ENCODE data around the gene CREBL2. TPM values are rescaled to one million over a fixed set of nuclear protein-coding genes. Genes with fewer than 3 reads are reported as not detected.
"Not testable (repeated sequence)": the region's sequence is repeated elsewhere in the genome, so short reads cannot be mapped to it uniquely, and the experiment has no call there.

The CREBL2 gene
- polyA plus RNA-seq, 4 donors: 36.0 to 42.3 (median 39.0) TPM

DNA sequence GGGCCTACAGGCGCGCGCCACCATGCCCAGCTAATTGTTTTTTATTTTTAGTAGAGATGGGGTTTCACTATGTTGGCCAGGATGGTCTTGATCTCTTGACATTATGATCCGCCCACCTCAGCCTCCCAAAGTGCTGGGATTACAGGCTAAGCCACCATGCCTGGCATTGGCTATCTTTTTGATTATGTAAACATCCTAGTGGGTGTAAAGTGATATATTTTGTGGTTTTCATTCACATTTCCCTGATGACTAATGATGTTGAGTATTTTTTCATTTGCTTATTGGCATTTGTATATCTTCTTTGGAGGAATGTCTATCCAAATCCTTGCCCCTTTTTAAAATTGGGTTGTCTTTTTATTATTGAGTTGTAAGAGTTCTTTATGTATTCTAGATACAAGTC, 16.3 kb downstream of the CREBL2 start:
- no peak for DNase-seq (ENCODE audit: low read depth in 4 of 4, low spot score in 3 of 4)

DNA sequence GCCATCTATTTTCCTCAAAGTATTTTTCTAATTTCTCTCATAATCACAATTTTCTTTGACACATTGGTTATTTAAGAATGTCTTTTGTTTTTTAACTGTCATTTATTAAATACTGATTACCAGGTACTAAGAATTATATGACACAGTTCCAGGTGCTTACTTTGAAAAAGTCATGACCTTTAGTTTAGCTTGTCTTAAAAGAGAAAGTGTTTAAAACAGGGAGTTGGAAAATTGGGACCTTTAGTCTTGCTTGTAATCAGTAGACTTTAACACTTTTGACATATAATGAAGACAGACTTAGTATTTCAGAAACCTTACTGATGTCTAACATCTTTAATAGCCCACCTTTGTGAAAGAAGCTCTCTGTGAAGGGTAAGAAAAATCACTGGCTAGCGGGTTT, 19.2 kb downstream of the CREBL2 start:
- DNase-seq (ENCODE audit: low read depth in 4 of 4, low spot score in 3 of 4): no peak

DNA sequence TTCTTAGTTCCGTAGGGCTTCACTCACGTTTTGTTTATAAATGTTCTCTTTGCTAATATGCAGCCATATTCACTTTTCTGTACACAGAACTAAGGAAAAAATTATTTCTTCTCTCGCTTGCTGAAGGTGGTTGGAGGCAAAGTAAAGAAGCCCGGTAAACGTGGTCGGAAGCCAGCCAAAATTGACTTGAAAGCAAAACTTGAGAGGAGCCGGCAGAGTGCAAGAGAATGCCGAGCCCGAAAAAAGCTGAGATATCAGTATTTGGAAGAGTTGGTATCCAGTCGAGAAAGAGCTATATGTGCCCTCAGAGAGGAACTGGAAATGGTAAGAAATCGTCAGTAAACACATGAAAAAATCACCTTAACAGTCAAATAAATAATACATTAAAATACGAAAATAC, 24.0 kb downstream of the CREBL2 start:
- no peak for DNase-seq (ENCODE audit: low read depth in 4 of 4, low spot score in 3 of 4)

DNA sequence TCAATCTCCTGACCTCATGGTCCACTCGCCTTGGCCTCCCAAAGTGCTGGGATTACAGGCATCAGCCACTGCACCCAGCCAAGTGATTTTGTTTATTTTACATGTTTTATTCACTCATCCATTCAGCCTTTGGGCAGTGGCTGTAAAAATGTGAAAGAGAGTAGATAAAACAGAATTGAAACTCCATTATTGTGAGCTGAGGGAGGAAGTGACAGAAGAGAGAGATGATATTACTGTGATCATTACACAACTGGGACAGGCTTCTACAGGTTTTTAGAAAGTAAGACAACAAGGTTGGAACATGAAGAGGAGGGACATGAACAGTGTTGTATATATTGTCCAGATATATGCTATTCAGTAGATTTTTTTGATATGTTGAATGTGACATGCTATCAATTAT, 25.0 kb downstream of the CREBL2 start:
- DNase-seq (ENCODE audit: low read depth in 4 of 4, low spot score in 3 of 4): no peak

DNA sequence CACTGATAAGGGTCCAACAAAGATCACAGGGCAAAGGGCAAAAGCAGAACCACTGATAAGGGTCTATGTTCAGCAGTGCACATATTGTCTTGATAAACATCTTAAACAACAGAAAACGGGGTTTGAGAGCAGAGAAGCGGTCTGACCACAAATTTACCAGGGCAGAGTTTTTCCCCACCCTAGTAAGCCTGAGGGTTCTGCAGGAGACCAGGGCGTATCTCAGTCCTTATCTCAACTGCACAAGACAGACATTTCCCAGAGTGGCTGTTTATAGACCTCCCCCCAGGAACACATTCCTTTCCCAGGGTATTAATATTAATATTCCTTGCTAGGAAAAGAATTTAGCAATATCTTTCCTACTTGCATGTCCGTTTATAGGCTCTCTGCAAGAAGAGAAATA, 28.3 kb downstream of the CREBL2 start:
- DNase-seq (ENCODE audit: low read depth in 4 of 4, low spot score in 3 of 4): not testable (repeated sequence)

DNA sequence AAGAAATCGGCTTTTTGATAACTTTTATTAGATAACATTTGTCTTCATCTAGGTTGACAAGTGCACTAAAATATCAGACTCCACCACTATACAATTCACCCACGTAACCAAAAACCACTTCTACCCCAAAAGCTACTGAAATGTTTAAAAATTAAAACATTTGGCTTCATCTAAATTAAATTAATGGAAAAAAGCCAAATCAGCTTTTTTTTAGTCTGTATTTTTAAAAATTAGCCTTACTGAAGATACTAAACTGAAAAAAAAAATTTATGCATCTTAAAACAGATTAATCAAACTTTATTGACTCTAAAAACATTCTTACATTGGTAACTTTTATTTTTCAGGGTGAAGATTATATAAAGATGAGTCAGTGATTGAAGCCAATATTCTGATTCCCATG, 30.0 kb downstream of the CREBL2 start:
- DNase-seq (ENCODE audit: low read depth in 4 of 4, low spot score in 3 of 4): no peak

DNA sequence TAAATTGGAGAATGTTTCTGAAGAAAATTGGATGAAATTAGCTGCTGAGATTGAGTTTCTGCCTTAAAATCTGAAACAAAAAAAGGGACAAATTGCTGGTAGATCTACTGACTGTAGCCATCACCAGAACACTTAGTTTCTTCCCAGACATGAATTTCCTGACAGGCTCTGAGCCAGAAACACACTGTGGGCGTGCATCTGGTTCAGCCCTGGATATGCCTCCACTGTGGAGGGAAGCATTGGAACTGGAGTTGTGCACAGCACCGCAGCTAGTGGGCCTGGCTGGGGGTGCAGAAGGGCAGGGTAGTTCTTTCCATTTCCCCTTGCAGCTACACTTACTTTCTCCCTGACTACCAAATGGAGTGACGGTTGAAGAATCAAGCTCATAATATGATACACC, 31.2 kb downstream of the CREBL2 start:
- no peak for DNase-seq (ENCODE audit: low read depth in 4 of 4, low spot score in 3 of 4)

DNA sequence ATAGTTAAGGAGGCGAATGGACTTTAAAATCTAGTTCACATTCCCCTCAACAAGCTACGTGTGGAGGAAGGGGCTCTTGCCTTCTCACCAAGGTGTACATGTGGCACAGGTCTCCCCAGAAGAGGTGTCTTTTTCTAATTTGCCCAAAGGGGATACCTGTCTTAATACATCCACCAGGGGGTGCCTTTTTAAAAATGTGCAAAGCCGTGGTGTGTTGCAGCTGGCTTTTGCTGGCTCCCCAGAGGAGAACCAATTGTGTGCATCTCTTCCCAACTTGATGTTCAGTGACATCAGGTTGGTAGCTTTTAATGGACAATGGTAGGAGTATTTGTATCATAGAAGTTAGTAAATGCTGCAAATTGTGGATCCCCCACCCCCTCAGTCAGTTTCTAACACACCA, 33.8 kb downstream of the CREBL2 start:
- no peak for DNase-seq (ENCODE audit: low read depth in 4 of 4, low spot score in 3 of 4)

DNA sequence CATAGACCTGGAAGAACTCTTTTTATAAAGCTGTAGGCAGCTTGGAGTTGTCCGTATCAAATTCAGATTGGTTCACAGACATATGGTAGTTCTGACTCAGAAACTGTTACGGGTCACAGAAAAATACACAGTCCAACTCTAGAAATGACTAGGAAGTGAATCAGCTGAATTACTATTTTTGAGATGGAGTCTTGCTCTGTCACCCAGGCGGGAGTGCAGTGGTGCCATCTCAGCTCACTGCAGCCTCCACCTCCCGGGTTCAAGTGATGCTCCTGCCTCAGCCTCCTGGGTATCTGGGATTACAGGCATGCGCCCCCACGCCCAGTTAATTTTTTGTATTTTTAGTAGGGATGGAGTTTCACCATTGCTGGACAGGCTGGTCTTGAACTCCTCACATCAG, 34.3 kb downstream of the CREBL2 start:
- not testable (repeated sequence) for DNase-seq (ENCODE audit: low read depth in 4 of 4, low spot score in 3 of 4)

DNA sequence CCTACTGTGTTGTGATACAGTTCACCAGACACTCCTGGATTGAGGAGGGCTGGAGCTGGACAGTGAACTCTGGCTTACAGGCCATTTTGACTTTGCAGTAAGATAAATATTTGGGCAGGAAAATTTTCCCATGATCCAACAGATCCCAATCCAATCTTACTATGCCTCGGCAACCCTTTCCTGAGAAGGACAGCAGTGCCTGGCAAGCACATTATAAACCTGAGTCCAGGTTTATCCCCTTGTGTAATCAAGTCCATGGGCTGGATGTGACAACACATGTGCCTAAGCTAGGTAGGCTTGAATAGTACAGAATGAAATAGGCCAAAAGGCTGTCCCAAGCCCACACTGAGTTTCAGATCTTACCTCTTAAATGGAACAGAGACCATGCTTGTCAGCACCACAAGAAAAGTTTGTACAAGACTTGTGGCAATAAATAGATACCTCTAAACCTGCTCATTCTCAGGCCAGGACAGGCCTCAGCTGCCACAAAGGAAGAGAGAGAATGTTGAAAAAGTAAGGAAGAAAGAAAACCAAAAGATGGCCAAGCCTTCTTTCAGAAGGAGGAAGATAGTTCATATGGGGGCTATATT, 34.9 kb downstream of the CREBL2 start:
- no peak for DNase-seq (ENCODE audit: low read depth in 4 of 4, low spot score in 3 of 4)

DNA sequence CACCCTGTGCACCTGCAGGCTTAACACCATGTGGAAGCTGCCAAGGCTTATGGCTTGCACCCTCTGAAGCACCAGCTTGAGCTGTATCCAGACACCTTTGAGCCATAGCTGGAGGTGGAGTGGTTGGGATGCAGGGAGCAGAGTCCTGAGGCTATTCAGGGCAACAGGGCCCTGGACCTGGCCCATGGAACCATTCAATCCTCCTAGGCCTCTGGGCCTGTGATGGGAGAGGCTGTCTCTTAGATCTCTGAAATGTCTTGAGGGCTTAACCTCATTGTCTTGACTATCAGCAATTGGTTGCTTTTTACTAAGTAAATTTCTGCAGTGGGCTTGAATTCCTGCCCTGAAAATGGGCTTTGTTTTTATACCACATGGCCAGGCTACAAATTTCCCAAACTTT, 36.6 kb downstream of the CREBL2 start:
- no peak for DNase-seq (ENCODE audit: low read depth in 4 of 4, low spot score in 3 of 4)

DNA sequence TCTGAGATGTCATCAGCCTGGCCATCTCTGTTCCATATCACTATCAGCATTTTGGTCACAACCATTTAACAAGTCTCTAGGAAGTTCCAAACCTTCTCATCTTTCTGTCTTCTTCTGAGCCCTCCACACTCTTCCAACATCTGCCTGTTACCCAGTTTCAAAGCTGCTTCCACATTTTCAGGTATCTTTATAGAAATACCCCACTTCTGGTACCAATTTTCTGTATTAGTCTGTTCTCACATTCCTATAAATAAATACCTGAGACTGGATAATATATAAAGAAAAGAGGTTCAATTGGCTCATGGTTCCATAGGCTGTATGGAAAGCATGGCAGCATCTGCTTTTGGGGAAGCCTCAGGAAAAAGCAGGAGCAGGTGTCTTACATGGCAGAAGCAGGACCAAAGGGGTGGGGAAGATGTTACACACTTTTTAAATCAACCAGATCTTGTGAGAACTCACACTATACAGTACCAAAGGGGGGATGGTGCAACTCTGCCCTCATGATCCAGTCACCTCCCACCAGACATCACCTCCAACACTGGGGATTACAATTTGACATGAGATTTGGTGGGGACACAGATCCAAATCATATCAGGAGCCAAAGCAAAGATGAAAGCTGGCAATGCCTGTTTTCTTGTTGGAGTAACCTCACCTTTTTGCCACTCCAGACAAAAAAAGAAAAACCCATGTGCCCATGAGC, 37.4 kb downstream of the CREBL2 start:
- no peak for DNase-seq (ENCODE audit: low read depth in 4 of 4, low spot score in 3 of 4)

DNA sequence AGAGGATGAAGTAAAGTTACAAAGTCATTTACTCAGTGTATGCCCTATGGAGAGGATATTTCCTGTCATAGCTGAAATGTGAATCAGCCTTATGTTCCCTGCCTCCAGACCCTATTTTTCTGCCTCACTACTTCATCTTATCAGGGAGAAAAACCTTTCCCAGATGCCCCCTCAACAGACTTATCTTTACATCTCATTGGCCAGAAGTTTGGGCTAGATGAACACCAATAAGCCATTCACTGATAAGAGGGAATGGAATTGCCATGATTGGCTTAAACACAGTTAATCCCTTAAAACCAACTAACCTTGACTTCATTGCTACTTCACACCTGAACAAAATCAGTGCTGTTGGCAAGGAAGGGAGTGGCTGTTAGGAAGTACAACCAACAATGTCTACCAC, 40.1 kb downstream of the CREBL2 start:
- DNase-seq (ENCODE audit: low read depth in 4 of 4, low spot score in 3 of 4): no peak

DNA sequence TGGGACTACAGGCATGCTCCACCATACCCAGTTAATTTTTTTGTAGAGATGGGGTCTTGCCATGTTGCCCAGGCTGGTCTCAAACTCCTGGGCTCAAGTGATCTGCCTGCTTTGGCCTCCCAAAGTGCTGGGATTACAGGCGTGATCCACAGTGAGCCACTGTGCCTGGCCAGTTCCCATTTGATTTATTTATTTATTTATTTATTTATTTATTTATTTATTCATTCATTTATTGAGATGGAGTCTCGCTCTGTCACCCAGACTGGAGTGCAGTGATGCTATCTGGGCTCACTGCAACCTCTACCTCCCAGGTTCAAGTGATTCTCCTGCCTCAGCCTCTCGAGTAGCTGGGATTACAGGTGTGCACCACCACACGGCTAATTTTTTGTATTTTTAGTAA, 41.0 kb downstream of the CREBL2 start:
- not testable (repeated sequence) for DNase-seq (ENCODE audit: low read depth in 4 of 4, low spot score in 3 of 4)

DNA sequence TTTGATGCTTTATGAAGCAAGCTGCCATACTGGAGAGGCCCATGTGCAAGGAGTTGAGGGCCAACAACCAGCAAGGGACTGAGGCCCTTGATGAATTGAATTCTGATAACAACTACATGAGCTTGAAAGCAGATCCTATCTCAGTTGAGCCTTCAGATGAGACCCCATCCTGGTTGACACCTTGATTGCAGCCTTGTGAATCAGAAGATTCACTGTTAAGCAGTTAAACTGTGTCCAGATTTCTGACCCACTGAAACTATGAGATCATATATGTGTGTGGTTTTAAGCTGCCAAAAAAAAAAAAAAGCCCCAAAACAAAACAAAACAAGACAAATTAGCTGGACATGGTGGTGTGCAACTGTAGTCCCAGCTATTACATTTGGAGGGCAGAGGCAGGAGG, 42.2 kb downstream of the CREBL2 start:
- no peak for DNase-seq (ENCODE audit: low read depth in 4 of 4, low spot score in 3 of 4)

DNA sequence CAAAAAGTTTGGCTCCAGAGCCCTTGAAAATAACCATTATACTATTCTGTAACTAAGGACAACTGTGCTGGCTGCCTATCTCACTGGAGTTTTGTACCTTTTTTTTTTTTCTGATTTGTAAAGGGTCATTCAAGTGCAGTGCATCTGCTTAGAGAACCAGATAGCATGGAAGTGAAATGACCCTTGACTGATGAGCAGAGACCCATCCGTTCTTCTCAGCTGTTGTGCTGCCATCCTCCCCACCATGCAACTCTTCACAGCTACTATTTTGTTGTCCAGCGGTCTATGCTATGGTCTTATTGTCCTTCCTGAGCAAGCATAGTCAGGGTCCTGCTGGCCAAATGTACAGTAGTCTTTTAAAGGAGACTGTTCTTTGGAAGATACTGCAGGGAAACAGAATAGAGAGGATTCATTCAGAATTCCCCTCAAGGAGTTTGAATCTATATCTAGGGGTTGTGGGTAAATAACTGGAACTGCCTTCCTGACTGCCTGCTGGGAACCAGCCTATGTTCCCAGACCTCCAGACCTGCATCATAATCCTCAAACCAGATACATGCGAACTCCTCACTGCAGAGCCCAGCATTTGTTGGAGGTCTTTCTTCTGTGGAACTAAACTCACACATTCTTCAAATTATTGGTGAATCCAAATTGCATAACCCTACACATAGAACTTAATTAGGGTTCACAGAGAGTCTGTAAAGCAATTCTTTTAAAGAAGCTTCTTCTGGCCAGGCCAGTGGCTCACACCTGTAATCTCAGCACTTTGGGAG, 43.2 kb downstream of the CREBL2 start:
- DNase-seq (ENCODE audit: low read depth in 4 of 4, low spot score in 3 of 4): no peak

DNA sequence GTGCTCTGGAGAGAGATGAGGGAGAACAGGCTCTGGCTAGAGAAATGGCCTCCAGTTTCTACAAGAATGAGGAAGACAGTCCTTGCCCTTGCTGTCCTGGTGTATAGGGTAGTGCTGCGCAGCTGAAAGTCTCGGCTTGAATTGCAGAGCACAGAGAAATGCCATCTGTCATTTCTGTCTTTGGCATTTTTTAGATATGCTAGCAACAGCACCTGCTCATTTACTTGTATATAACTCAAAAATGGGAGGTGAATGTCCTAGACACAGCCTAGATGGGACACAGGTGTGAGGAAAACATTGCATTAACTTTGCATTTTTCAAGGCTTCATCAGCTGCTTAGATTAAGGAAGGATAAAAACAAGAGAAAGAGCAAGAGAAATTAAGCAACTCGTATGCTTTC, 48.5 kb downstream of the CREBL2 start:
- DNase-seq (ENCODE audit: low read depth in 4 of 4, low spot score in 3 of 4): no peak

DNA sequence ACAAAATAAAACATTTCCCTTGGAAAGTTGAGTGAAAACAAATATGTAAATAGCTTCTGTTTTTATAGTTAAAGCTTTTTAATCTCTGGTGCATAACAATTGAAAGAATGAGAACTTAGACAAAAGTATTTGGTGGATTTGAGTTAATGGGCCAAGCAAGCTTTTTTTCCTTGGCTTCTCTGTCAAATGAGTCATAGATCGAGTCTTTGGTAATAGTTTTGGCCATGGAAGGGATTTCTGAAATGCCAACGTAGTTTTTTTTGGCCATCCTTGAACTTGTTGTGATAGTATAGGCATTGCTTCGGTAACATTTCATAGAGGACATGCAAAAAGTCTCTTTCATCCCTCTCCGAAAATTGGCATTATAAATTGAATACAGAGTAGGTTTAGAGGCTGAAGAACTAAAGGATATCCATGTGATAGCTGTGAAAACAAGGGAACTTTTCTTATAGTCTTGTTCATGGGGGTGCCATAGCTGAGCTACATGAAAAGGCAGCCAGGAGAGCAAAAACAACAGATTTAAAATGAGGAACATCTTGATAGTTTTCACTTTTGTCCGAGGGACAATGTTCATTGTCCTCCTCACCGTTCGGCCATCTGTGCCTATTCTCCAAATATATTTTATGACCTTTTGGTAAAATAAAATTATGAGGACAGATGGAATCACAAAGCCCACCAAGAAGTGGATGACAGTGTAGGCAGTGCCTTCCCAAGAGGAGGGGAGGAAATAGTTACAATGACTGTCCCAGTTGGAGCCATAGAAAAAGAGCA, 49.6 kb downstream of the CREBL2 start:
- DNase-seq (ENCODE audit: low read depth in 4 of 4, low spot score in 3 of 4): no peak

DNA sequence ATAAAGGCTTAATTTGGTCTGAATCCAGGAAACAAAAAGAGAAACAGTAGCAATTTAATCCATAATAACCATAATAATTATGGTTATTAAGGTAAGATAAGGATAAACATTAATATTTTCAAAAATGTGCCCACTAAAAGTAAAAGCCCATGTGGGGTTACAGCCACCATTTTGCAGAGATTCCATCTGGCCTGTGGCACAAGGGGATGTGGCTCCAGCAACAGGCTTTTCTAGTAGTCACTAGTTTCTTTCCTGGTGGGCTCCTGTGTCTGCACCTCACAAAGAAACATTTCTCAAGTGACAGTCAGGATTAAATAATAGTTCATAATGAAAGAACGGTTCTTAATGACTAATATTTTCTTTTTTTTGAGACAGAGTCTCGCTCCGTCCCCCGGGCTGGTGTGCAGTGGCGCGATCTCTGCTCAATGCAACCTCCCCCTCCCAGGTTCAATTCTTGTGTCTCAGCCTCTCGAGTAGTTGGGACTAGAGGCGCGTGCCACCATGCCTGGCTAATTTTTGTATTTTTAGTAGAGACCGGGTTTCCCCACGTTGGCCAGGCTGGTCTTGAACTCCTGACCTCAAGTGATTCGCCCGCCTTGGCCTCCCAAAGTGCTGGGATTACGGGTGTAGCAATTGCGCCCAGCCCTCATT, 52.1 kb downstream of the CREBL2 start:
- DNase-seq (ENCODE audit: low read depth in 4 of 4, low spot score in 3 of 4): no peak

DNA sequence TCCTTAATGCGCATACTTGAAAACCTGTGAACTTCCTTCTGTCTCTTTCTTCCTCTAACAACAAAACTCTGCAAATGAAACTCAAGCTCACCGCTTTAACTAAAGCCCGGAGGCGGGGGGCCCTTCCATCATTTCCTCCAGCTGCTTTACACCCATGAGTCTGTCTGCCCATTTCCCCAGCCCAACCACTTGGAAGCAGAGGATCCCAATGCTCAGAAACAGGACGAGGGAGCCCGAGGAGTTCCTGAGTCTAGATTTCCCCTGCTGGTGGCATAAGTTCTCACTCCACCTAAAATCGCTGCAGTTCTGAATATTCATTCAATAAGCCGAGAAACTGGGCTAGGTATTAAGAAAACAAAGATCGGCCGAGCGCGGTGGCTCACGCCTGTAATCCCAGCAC, 53.5 kb downstream of the CREBL2 start:
- DNase-seq (ENCODE audit: low read depth in 4 of 4, low spot score in 3 of 4): no peak

DNA sequence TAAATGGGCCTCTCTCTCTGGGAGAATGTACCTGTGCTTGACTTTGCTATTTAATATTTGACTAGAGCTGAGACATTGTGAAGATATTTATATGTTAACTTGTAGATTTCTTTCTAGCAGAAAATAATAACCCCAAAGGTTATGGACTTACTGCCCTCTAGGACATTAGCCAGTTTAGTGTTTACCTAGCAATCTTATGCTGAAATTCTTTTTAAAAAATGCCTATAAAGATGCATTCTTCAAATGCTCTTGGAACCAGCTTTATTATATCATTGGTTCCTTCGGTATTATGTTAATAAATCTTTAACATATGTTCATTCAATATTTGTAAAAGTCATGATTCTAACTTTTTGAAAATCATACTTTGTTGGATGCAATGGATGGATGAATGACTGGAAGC, 56.3 kb downstream of the CREBL2 start:
- DNase-seq (ENCODE audit: low read depth in 4 of 4, low spot score in 3 of 4): no peak
